IPS-18a (cell line): ENCODE results near the gene PRDX1.
"Not testable (repeated sequence)": the region's sequence is repeated elsewhere in the genome, so short reads cannot be mapped to it uniquely, and the experiment has no call there.

ENCODE experiments used
- H3K27ac ChIP-seq: one replicate; pipeline ENCODE4 v1.5.1; 2013; ENCODE audit warnings: low read length
- H3K27me3 ChIP-seq: one replicate; pipeline ENCODE4 v1.6.1; 2013; ENCODE audit warnings: mild to moderate bottlenecking, low read length; ENCODE audit not compliant: control insufficient read depth, insufficient read depth
- H3K36me3 ChIP-seq: one replicate; pipeline ENCODE4 v1.6.1; 2013; ENCODE audit warnings: low read depth, low read length; ENCODE audit not compliant: control insufficient read depth
- H3K4me1 ChIP-seq: one replicate; pipeline ENCODE4 v1.6.1; 2013; ENCODE audit warnings: low read depth, low read length; ENCODE audit not compliant: control insufficient read depth
- H3K4me3 ChIP-seq: one replicate; pipeline ENCODE4 v1.5.1; 2013; ENCODE audit warnings: low read length
- H3K9ac ChIP-seq: one replicate; pipeline ENCODE4 v1.6.1; 2013; ENCODE audit warnings: mild to moderate bottlenecking, low read length, moderate library complexity
- H3K9me3 ChIP-seq: one replicate; pipeline ENCODE4 v1.6.1; 2013; ENCODE audit warnings: low read depth, low read length; ENCODE audit not compliant: control insufficient read depth

The PRDX1 gene

GRCh38 chr1:45478121-45478814, 43.4 kb downstream of the PRDX1 start:
- H3K9me3 ChIP-seq, result no peaks in the 10 kb centered on the region
- no peak overlapping the region for H3K27ac ChIP-seq
- no peaks in the 10 kb centered on the region for H3K4me1 ChIP-seq
- H3K36me3 ChIP-seq, result no peaks in the 10 kb centered on the region
- no peak overlapping the region for H3K9ac ChIP-seq
- H3K4me3 ChIP-seq, result no peak overlapping the region
- no peaks in the 10 kb centered on the region for H3K27me3 ChIP-seq

GRCh38 chr1:45477646-45478045, 44.0 kb downstream of the PRDX1 start:
- Histone ChIP-seq H3K9ac (no peak overlapping the region), H3K9me3 (no peaks in the 10 kb centered on the region), H3K27ac (no peak overlapping the region), H3K4me3 (no peak overlapping the region), H3K4me1 (no peaks in the 10 kb centered on the region), H3K36me3 (no peaks in the 10 kb centered on the region), H3K27me3 (no peaks in the 10 kb centered on the region)

GRCh38 chr1:45474194-45474593, 47.5 kb downstream of the PRDX1 start:
- not testable (repeated sequence) for H3K36me3 ChIP-seq, H3K27me3 ChIP-seq, H3K4me1 ChIP-seq, H3K27ac ChIP-seq, H3K9ac ChIP-seq, H3K4me3 ChIP-seq, H3K9me3 ChIP-seq

- no peak overlapping the region for H3K9ac ChIP-seq
- no peak overlapping the region for H3K27ac ChIP-seq
- no peaks in the 10 kb centered on the region for H3K27me3 ChIP-seq
- no peak overlapping the region for H3K4me3 ChIP-seq
- no peaks in the 10 kb centered on the region for H3K36me3 ChIP-seq
- H3K9me3 ChIP-seq, result no peaks in the 10 kb centered on the region
- H3K4me1 ChIP-seq, result no peaks in the 10 kb centered on the region
These were observed 48.4 kb downstream of the PRDX1 start for GRCh38 chr1:45473302-45473701.

- Histone ChIP-seq H3K36me3 (no peaks in the 10 kb centered on the region), H3K4me1 (no peaks in the 10 kb centered on the region), H3K4me3 (no peak overlapping the region), H3K27me3 (no peaks in the 10 kb centered on the region), H3K9me3 (no peaks in the 10 kb centered on the region), H3K27ac (no peak overlapping the region), H3K9ac (no peak overlapping the region)
These were observed 51.3 kb downstream of the PRDX1 start for GRCh38 chr1:45470306-45470798.

GRCh38 chr1:45467353-45467752, 54.3 kb downstream of the PRDX1 start:
- H3K27ac ChIP-seq, H3K4me1 ChIP-seq, H3K36me3 ChIP-seq, H3K9ac ChIP-seq, H3K9me3 ChIP-seq, H3K27me3 ChIP-seq, H3K4me3 ChIP-seq: not testable (repeated sequence)

- Histone ChIP-seq H3K9ac (no peak overlapping the region), H3K27ac (no peak overlapping the region), H3K9me3 (no peaks in the 10 kb centered on the region), H3K27me3 (no peaks in the 10 kb centered on the region), H3K36me3 (no peaks in the 10 kb centered on the region), H3K4me3 (no peak overlapping the region), H3K4me1 (no peaks in the 10 kb centered on the region)
These were observed 56.4 kb downstream of the PRDX1 start for GRCh38 chr1:45465277-45465676.
